Activated CD8-positive, alpha-beta memory T cell treated with anti-CD3 and anti-CD28 coated beads for 48 hours (primary cell): Measurements from ENCODE around the gene RELL2.
A peak's percentile ranks its signal among the peaks of the same experiment; 100 is the strongest.

ENCODE experiments used
- DNase-seq, 3 experiments: peaks; one replicate each; pipeline ENCODE4 v3.0.0-alpha.2; 2020; ENCODE audit warnings: low read depth in 2 of 3, low spot score in 2 of 3

The RELL2 gene

GRCh38 chr5:141618804-141619554 is 17.8 kb upstream of the RELL2 start, which contains the start of gene DIAPH1:
DIAPH1 (minus strand) TSS chr5:141619000; CDS start chr5:141618914, 86 bp downstream.
- DNase-seq, result peak; percentile 92 to 98 (median 94)

- DNase-seq, result no peak
These were observed 13.6 kb upstream of the RELL2 start for GRCh38 chr5:141623186-141623585.

GRCh38 chr5:141623611-141624010 is 13.2 kb upstream of the RELL2 start:
- no peak for DNase-seq

- no peak for DNase-seq
These were observed 8.5 kb upstream of the RELL2 start for GRCh38 chr5:141628175-141628788.

- DNase-seq, result no peak
These were observed 6.1 kb upstream of the RELL2 start for GRCh38 chr5:141630570-141631140.

GRCh38 chr5:141632650-141633049 is 4.1 kb upstream of the RELL2 start:
- DNase-seq, result no peak

GRCh38 chr5:141633871-141634561 is 2.8 kb upstream of the RELL2 start:
- DNase-seq, result no peak

GRCh38 chr5:141634720-141635119 is 2.1 kb upstream of the RELL2 start:
- no peak for DNase-seq

GRCh38 chr5:141635646-141636045 is 1.2 kb upstream of the RELL2 start:
- no peak for DNase-seq

- no peak for DNase-seq
These were observed 738 bp upstream of the RELL2 start for GRCh38 chr5:141636106-141636412.

GRCh38 chr5:141637123-141637766 is 448 bp downstream of the RELL2 start:
- DNase-seq, result peak in 2 of 3 experiments; percentile 20 to 37

GRCh38 chr5:141637767-141638419 is 1.1 kb downstream of the RELL2 start:
- peak in 2 of 3 experiments; percentile 39 to 40 for DNase-seq

GRCh38 chr5:141638771-141639170 is 2.0 kb downstream of the RELL2 start:
- DNase-seq, result no peak

GRCh38 chr5:141639357-141640050 is 2.7 kb downstream of the RELL2 start:
- DNase-seq, result no peak

- DNase-seq, result no peak
These were observed 3.2 kb downstream of the RELL2 start for GRCh38 chr5:141640051-141640415.

- DNase-seq, result no peak
These were observed 3.9 kb downstream of the RELL2 start for GRCh38 chr5:141640698-141641097.

GRCh38 chr5:141641634-141642267 is 5.0 kb downstream of the RELL2 start:
- no peak for DNase-seq

- no peak for DNase-seq
These were observed 9.2 kb downstream of the RELL2 start for GRCh38 chr5:141646026-141646425.

- no peak for DNase-seq
These were observed 10.4 kb downstream of the RELL2 start for GRCh38 chr5:141647242-141647641.

- no peak for DNase-seq
These were observed 11.1 kb downstream of the RELL2 start for GRCh38 chr5:141647851-141648250.
